H1 (cell line): ENCODE data around the gene SIKE1.

ENCODE experiments used
- CEBPB ChIP-seq: IDR thresholded peaks from 2 replicates; pipeline ENCODE4 v1.6.1; 2012; ENCODE audit warnings: low read depth, low read length
- EP300 ChIP-seq, 2 experiments: IDR thresholded peaks; 1 replicate in 1 of 2; 2 replicates in 1 of 2; pipeline ENCODE4 v1.6.1; 2011 to 2012; ENCODE audit warnings: low read depth in 2 of 2, low read length in 2 of 2, mild to moderate bottlenecking in 2 of 2, borderline replicate concordance in 1 of 2, inconsistent platforms in 1 of 2, moderate library complexity in 1 of 2
- EZH2 ChIP-seq: fragments of 200-600 bp; sonication (generic); IDR thresholded peaks from 2 replicates; pipeline ENCODE4 v1.7.1; 2012; ENCODE audit warnings: low read depth, mild to moderate bottlenecking, moderate library complexity, low read length, inconsistent platforms; ENCODE audit not compliant: severe bottlenecking
- GTF2F1 ChIP-seq: IDR thresholded peaks from 2 replicates; pipeline ENCODE4 v1.6.1; 2012; ENCODE audit warnings: low read depth, low read length, improper control_type of control experiment, borderline replicate concordance
- MAFK ChIP-seq: IDR thresholded peaks from 2 replicates; pipeline ENCODE4 v1.6.1; 2012; ENCODE audit warnings: low read depth, mild to moderate bottlenecking, improper control_type of control experiment, low read length
- POLR2A ChIP-seq, 2 experiments: IDR thresholded peaks; 1 replicate in 1 of 2; 2 replicates in 1 of 2; pipeline ENCODE4 v1.6.1; 2011; ENCODE audit warnings: low read depth in 2 of 2, low read length in 2 of 2, mild to moderate bottlenecking in 2 of 2; ENCODE audit errors: control extremely low read depth in 1 of 2
- POLR2AphosphoS5 ChIP-seq: IDR thresholded peaks from 2 replicates; pipeline ENCODE4 v1.6.1; 2011; ENCODE audit warnings: low read depth, low read length
- RXRA ChIP-seq: IDR thresholded peaks from 2 replicates; pipeline ENCODE4 v1.6.1; 2011; ENCODE audit warnings: low read depth, mild to moderate bottlenecking, low read length, moderate library complexity; ENCODE audit not compliant: insufficient read depth
- TF ChIP-seq, protein P1 (sequence below), 3 experiments: IDR thresholded peaks; 1 replicate in 2 of 3; 2 replicates in 1 of 3; pipeline versions ENCODE4 v1.5.1 to v1.6.1; 2011; ENCODE audit warnings: low read length in 3 of 3, mild to moderate bottlenecking in 3 of 3, inconsistent platforms in 2 of 3, low read depth in 1 of 3, moderate library complexity in 1 of 3; ENCODE audit not compliant: insufficient read depth in 1 of 3; ENCODE audit errors: control extremely low read depth in 1 of 3
- TF ChIP-seq, protein P2 (sequence below): IDR thresholded peaks from 2 replicates; pipeline ENCODE4 v1.6.1; 2012; ENCODE audit warnings: inconsistent platforms

DNA sequence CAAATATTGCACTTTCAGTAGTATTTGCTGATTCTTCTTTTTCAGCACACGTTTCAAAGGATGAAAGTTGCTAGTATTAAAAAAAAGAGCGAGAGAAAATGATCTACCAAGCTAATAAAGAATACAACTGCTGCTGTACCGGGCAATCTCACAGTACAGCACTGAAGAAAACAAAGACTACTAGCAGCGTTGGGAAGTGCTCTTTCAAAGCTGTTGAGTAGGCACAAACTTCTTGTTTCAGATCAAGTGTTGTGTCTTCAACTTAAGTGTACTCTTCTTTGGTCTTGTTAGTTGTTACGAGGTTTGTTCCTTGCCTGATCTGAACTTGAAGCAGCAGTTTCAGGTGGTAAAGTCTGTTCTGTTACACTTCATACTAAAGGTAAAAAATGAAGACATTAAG, 30.6 kb downstream of the SIKE1 start:
- TF ChIP-seq EP300 (IDR thresholded peaks at IDR 0.05; ENCODE audit: borderline replicate concordance in 1 of 2, low read depth in 2 of 2, low read length in 2 of 2) (no peak), RXRA (no peak), GTF2F1 (no peak), POLR2A (IDR thresholded peaks at IDR 0.05; ENCODE audit: control extremely low read depth in 1 of 2, low read depth in 2 of 2, low read length in 2 of 2) (no peak), MAFK (no peak), POLR2AphosphoS5 (no peak), EZH2 (no peak), CEBPB (no peak)
- TF ChIP-seq, protein P1, sequence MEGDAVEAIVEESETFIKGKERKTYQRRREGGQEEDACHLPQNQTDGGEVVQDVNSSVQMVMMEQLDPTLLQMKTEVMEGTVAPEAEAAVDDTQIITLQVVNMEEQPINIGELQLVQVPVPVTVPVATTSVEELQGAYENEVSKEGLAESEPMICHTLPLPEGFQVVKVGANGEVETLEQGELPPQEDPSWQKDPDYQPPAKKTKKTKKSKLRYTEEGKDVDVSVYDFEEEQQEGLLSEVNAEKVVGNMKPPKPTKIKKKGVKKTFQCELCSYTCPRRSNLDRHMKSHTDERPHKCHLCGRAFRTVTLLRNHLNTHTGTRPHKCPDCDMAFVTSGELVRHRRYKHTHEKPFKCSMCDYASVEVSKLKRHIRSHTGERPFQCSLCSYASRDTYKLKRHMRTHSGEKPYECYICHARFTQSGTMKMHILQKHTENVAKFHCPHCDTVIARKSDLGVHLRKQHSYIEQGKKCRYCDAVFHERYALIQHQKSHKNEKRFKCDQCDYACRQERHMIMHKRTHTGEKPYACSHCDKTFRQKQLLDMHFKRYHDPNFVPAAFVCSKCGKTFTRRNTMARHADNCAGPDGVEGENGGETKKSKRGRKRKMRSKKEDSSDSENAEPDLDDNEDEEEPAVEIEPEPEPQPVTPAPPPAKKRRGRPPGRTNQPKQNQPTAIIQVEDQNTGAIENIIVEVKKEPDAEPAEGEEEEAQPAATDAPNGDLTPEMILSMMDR (IDR thresholded peaks at IDR 0.05; ENCODE audit: control extremely low read depth in 1 of 3, insufficient read depth in 1 of 3, low read depth in 1 of 3, low read length in 3 of 3): no peak
- TF ChIP-seq, protein P2, sequence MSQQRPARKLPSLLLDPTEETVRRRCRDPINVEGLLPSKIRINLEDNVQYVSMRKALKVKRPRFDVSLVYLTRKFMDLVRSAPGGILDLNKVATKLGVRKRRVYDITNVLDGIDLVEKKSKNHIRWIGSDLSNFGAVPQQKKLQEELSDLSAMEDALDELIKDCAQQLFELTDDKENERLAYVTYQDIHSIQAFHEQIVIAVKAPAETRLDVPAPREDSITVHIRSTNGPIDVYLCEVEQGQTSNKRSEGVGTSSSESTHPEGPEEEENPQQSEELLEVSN: no peak
